Measurements from ENCODE around the gene FNDC10. TPM values are rescaled to one million over a fixed set of nuclear protein-coding genes. Genes with fewer than 3 reads are reported as not detected.

Gene FNDC10
- total RNA-seq, result 0.47 and 0.54 TPM in 2 replicates

DNA sequence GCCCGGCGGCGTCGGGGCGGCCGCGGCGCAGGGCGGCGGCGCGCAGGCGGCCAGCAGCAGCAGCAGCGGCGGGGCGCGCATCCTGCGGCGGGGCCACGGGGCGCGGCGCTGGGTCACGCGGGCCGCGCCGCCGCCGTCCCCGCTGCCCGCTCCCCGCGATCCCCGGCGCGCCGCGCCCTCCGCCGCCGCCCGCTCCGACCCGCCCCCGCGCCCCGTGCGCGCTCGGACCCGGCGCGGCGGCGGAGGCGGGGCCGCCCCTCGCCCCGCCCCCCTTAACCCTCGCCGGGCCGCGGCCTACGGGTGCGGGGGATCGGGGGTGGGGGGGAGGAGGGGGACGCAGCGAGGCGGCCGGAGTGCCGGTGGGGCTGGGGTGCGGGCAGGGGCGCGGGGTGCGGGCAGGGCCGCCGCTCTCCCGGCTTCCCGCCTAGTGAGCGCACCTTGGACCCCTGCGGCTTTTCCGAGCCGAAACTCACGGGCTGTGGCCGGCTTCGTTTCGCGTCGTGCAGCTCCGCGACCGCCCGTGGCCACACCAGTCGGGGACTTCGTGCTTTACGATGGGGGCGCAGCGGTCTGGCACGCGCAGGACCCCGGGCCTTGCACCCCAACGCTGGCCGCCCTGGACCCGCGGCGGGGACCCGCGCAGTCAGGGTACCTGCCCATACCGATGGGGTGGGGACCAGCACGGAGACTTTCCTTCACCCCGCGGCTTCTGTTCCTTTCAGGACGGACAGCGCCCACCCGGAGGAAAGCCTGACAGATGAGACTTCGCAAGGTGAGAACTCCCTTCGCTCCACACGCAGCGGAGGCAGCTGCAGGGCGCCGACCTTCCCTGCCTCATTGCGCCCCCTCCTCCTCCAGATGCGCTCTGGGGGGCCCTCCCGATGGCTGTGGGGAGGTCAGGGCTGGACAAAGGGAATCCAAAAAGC lies at the start of gene FNDC10:
FNDC10 (minus strand) TSS at position 201 of the 926 bp plus-strand sequence; CDS start at position 81, 120 bp downstream.

GRCh38 chr1:1631782-1632420 lies 32.0 kb upstream of the FNDC10 start, which contains the start of gene MMP23B:
TSS of gene MMP23B (plus strand) at chr1:1632173. CDS start at chr1:1632219, 46 bp downstream.

GRCh38 chr1:1615256-1616044 lies 15.5 kb upstream of the FNDC10 start, which contains the start of gene MIB2:
TSS of gene MIB2 (plus strand) at chr1:1615500. CDS start at chr1:1623453, 7,953 bp downstream.

DNA sequence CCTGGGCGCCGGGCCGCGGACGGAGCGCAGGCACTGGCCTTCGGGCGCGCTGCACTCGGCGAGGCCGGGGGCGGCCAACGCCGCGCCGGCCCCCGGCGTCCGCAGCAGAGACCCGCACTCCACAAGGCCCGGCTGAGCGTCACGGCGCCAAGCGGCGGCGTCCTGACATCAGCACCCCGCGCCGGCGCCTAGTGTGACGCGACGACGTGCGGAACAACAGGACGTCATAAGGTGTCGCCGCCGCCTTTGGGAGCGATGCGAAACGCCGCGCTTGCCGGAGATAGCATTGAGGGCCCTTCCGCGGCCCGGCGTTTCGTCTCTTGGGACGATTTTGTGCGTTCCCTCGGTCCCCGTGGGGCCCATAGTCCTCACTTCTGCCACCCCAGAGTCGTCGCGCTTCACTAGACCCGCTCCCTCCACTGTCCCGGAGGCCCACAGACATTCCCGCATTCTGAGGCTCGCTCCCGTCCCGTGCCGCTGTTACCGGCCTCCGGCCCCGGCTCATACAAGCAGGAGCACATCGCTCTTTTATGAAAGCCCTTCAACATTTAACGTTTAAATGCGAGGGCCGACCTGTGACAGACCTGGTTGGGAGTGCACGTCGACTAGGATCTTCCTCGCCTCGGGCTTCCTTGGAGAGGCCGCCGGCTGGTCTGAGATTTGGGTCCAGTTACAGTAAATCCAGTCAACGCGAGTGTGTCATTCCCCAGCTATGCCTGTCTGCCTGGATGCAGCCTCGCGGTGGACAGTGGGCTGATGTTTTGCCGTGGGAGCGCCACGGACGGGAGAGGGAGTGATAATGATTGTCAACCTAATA lies 25.0 kb downstream of the FNDC10 start, which contains the start of gene SSU72:
SSU72 (minus strand) TSS at position 143 of the 817 bp plus-strand sequence. CDS start 306 bp downstream, outside the sequence.

Other genes starting within 250 kb of the FNDC10 start
- gene MXRA8, start 241.6 kb downstream of the FNDC10 start, total RNA-seq, result 0.63 and 6.3 TPM in 2 replicates
- gene AURKAIP1, start 224.9 kb downstream of the FNDC10 start, total RNA-seq, result 91.8 and 109 TPM in 2 replicates
- 80.2 and 143 TPM in 2 replicates for gene CCNL2, start 200.8 kb downstream of the FNDC10 start, total RNA-seq
- gene MRPL20, start 192.8 kb downstream of the FNDC10 start, total RNA-seq, result 103 and 128 TPM in 2 replicates
- gene ANKRD65, start 178.9 kb downstream of the FNDC10 start, total RNA-seq, result under 0.01 and 0.09 TPM in 2 replicates
- 4.4 and 11.1 TPM in 2 replicates for gene VWA1, start 164.4 kb downstream of the FNDC10 start, total RNA-seq
- under 0.01 TPM in 1 of 2 replicates, not detected in the other for gene ATAD3C, start 150.4 kb downstream of the FNDC10 start, total RNA-seq
- gene ATAD3B, start 128.4 kb downstream of the FNDC10 start, total RNA-seq, result 16.4 and 26.7 TPM in 2 replicates
- 38.3 and 56.9 TPM in 2 replicates for gene ATAD3A, start 88.0 kb downstream of the FNDC10 start, total RNA-seq
- 2.8 and 3.1 TPM in 2 replicates for gene TMEM240, start 59.5 kb downstream of the FNDC10 start, total RNA-seq
- gene SSU72, start 25.3 kb downstream of the FNDC10 start, total RNA-seq, result 55.5 and 64.9 TPM in 2 replicates
- 36.3 and 77.5 TPM in 2 replicates for gene MIB2, start 15.4 kb upstream of the FNDC10 start, total RNA-seq
- gene MMP23B, start 32.0 kb upstream of the FNDC10 start, total RNA-seq, result 1.1 and 2.8 TPM in 2 replicates
- 9.0 and 9.3 TPM in 2 replicates for gene CDK11B, start 58.9 kb upstream of the FNDC10 start, total RNA-seq
- 21.7 and 24.3 TPM in 2 replicates for gene SLC35E2B, start 92.7 kb upstream of the FNDC10 start, total RNA-seq
- 12.3 and 16.8 TPM in 2 replicates for gene CDK11A, start 124.2 kb upstream of the FNDC10 start, total RNA-seq
- 37.9 and 45.6 TPM in 2 replicates for gene NADK, start 178.3 kb upstream of the FNDC10 start, total RNA-seq

All from endothelial cell of coronary artery (primary cell).